GM18951 (cell line): Measurements from ENCODE around the gene NPAT.

Experiments used
- POLR2A ChIP-seq: IDR thresholded peaks from 4 replicates; pipeline ENCODE4 v1.6.1; 2011; ENCODE audit warnings: mild to moderate bottlenecking; ENCODE audit not compliant: insufficient read length, insufficient read depth; ENCODE audit errors: extremely low read depth
- in situ Hi-C: fragments of 300-500 bp; cut with MboI; formaldehyde crosslinking; loops from one replicate; pipeline ENCODE4 v1.12.0; 2022; ENCODE audit warnings: low sequenced_read_pairs, mixed read lengths, inconsistent platforms; ENCODE audit not compliant: unreplicated experiment

NPAT gene

DNA sequence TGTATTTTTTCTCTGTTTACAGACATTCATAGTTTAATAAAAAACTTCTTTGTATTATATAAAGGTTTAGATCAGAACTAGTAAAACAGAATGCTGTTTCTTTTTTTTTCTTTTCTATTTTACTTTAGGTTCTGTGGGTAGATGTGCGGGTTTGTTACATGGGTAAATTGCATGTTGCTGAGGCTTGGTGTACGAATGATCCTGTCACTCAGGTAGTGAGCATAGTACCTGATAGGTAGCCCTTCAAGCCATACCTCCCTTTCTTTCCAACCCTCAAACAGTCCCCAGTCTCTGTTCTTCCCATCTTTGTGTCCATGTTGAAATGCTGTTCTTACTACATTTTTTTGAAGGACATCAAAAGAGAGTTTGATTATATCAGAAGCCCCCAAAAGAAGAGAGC is 3.6 kb upstream of the NPAT start:
- no peak for TF ChIP-seq POLR2A
- in situ Hi-C loops: no loop called here

DNA sequence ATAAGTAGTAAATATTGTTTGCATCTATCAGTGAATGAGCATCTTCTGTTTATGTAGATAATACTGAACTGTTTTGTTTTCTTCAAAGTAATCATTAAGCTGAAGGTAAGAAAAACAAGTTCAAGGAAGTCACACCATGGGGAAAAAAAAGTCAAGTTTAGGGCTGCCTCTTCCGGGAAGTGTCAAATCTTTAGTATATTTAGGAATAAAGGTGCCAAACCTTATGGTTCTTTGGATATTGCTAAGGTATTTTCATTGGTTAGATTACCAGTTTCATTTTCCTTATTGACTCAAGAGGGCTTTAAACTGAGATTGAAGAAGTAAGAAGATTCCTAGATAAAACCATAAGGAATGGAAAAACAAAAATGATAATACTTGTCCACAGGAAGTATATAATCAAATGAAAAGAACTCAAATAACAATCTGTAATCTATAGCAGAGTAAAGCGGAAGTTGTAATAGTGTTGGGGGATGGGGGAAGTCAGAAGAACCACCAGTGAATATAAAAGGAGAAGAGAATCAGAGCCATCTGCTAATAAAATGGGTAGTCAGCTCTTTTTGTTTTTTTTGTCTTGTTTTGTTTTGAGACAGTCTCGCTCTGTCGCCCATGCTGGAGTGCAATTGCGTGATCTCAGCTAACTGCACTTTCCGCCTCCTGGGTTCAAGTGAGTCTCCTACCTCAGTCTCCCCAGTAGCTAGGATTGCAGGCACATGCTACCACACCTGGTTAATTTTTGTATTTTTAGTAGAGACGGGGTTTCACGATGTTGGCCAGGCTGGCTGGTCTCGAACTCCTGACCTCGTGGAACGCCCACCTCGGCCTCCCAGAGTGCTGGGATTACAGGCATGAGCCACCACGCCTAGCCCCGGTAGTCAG is 2.7 kb upstream of the NPAT start:
- in situ Hi-C loops: no loop called here
- TF ChIP-seq POLR2A: no peak

DNA sequence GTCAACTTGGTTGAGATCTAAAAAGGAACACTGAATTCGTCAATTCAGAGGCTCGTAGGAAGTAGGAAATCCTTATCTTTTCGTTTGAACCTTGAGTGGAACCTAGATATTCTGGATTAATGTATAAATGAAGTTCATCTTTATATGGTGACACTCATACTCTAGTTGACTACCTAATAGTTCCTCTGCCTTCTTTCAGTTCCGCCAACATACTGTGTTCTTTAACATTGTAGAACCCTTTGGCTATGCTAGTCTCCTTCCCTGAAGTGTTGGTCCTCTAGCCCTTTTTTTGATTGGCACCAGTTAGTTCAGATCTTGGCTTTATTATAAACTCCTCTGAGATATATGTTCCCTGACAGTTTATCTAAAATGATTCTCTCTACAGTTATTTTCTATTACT is 1.9 kb upstream of the NPAT start:
- in situ Hi-C loops: no loop called here
- TF ChIP-seq POLR2A: no peak

DNA sequence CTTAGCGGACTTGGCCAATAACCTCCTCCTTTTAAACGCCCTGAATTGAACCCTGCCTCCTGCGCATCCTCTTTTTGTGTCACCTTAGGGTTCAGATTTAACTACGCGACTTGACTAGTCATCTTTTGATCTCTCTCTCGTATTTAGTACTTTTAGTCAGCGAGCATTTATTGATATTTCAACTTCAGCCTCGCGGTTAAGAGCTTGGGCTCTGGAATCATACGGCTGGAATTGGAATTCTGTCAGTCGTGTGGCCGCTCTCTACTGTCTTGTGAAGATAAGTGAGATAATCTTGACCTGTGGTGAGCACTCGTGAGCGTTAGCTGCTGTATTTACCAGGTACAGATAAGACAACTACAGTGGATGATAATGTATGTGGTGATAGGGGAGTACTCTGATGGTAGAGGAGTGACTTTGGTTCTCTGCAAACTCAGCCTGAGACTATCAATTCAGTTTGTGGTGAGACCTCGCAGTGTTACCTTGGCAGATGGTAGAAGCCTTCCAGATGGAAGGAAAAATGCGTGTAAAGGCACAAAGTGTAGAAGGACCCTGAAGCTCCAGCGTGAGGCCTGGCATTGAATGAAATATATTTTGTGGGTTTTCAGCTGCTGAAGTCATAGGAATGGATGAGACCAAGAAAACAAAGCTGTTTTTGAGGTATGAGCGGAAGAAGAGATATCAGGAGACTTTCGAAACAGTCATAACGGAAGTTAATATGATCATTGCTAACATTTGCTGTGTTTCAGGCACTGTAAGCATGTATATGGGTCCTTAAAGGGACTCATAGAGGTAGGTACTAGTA is 1.1 kb upstream of the NPAT start:
- in situ Hi-C loops: no loop called here
- TF ChIP-seq POLR2A: no peak

DNA sequence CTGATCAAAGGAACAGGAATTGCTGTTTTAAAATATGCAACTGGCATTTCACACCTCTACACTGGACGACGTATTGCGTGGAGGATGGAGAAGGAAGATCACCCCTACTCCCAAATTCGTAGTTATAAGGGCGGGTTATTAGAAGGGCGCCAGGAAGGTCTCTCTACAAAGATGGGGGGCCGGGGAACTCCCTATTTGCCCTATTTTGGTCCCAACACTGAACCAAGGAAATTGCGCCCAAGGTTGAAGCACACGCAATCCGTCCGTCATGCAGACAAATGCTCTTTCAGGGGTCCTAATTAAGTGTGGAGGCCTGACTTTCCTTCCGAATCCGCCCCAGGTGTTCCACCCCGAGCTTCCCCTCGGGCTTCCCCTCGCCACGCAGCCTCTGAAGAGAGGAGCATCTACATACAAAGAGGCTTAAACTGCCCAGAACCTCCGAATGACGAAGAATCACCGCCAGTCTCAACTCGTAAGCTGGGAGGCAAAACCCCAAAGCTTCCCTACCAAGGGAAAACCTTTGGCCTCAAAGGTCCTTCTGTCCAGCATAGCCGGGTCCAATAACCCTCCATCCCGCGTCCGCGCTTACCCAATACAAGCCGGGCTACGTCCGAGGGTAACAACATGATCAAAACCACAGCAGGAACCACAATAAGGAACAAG is 396 bp downstream of the NPAT start:
- in situ Hi-C loops: no loop called here
- no peak for TF ChIP-seq POLR2A

DNA sequence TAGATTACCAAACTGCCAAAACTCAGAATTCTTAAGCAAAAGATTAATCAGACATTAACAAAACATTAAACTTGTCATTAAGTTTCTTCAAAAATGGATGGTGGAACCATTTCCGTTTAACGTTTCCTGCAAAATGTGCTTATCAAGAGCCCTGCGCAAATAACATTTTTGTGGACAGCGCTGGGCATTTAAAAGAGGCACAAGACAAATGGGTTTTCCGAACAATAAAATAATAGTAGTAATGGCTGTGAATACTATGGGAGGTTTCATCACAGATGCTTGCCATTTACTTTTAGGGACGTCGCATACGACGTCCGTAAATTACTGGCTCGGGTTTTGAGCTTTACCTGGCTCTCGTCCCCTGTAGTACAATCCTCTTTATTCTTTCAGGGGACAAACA is 1.1 kb downstream of the NPAT start:
- no peak for TF ChIP-seq POLR2A
- in situ Hi-C loops: no loop called here

DNA sequence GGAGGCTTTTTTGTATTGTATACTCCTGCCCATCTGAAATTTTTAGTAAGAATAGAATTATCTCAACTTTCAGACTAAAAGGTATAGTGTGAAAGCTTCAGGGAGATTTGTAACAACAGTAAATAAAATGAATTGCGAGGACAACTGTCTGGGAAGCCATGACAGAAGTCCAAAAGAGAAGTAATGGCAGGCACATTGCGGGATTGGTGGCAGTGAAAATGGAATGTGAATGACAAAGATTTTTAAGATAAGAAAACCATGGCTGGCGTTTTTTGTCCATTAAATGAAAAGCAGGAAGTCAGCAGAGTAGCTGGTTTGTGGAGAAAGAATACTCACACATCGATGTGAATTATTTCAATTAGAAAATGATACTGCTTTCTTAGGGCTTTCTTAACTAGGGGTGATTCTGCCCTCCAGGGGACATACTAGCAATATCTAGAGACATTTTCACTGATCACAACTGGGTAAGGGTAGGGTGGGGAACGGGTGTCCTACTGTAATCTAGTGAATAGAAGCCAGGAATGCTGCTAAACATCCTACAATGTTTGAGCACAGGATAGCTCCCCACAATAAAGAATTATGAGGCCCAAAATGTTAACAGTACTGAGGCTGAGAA is 1.6 kb downstream of the NPAT start:
- no peak for TF ChIP-seq POLR2A
- in situ Hi-C loops: no loop called here

DNA sequence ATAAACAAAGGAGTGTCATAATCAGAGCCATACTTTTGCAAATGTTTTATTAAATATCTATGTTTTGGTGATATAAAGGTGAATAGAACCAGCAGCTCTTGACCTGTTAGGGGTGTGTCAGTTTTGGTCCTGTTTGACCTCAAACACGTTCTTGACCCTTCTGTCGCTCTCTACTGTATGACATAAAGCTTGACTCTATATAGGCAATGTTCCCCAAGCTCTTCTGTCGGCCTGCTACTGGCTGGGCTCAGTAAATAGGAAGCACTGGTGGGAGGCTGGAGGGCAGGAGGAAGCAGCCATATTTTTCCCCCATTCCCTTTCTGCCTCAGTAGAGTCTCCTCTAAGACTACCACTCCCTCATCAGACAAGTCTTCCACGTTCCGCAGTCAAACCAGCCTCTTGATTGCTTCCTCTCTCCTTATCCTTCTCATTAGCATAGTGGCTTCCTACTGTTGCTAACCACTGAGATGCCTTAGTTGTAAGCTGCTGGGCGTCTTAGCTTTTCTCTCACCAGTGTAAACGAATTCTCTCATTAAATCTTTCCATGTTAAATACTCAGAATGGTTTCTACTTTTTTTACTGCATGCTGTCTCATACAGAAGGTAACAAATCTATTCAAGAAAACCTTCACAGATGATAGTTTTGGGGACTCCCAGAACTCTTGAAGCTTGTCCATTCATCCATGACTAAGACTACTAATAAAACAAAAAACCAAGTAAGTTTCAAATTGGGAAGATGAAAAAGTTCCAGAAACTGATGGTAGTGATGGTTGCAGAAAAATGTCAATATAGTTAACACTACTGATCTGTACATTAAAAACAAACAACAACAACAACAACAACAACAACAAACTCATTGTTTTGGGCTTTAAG is 3.3 kb downstream of the NPAT start:
- TF ChIP-seq POLR2A: no peak

DNA sequence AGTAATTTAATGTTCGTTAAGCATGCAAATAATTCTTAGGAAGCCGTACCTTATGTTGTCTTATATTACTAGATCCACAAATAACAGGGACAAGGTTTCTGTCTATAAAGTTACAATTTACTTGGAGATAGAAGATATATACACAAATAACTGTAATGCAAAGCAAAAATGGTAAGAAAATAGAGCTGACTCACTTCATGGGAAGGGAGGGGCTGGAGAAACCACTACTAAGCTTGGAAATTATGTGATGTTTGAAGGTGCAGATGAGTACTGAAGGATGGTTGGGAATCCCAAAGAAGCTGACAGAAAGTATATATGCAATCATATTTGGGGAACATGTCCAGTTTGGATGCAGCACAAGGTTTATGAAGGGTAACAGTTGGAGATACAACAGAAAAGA is 4.0 kb downstream of the NPAT start:
- in situ Hi-C loops: no loop called here
- no peak for TF ChIP-seq POLR2A

More for the DNA sequence above, 3.3 kb downstream of the NPAT start:
- in situ Hi-C loops: no loop called here

DNA sequence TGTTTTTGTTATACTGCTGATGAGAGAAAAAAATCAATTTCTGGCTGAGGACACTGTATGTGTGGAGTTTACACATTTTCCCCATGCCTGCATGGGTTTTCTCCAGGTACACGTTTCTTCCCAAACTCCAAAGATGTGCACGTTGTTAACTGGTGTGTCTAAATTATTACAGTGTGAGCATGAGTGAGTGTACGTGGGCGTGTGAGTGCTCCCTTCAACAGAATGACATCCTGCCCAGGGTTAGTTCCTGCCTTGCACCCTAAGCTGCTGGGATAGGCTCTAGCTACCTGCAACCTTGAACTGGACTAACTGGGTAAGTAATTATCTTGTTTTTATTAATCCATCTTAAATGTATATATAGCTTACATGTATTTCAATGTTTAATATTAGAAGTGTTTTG is 5.5 kb downstream of the NPAT start:
- in situ Hi-C loops: no loop called here
- TF ChIP-seq POLR2A: no peak

DNA sequence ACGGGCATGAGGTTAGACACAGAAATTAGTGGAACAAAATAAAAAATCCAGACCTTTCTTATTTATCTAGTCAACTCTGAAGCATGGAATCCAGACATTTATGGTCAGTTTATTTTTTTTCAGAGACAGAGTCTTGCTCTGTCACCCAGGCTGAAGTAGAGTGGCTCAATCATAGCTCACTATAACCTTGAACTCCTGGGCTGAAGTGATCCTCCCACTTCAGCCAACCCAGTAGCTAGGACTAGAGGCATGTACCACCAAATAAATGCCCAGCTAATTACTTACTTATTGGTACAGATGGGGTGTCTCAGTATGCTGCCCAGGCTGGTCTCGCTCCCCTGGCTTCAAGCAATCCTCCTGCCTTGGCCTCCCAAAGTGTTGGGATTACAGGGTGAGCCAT is 8.7 kb downstream of the NPAT start:
- TF ChIP-seq POLR2A: no peak
- in situ Hi-C loops: no loop called here

DNA sequence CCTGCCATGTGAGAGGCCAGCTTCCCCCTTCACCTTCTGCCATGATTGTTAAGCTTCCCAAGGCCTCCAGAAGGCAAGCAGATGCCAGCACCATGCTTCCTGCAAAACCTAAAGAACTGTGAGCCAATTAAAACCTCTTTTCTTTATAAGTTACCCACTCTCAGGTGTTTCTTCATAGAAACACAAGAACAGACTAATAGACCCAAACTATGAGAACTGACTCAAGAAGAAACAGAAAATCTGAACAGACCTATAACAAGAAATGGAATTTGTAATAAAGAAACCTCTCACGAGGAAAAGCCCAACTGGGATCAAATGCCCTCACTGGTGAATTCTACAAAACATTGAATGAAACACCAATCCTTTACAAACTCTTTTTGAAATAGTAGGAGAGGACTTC is 12.0 kb downstream of the NPAT start:
- in situ Hi-C loops: no loop called here
- TF ChIP-seq POLR2A: no peak
